GM12878 (cell line): ENCODE results near the gene ANKRD60. TPM values are rescaled to one million over a fixed set of nuclear protein-coding genes. Genes with fewer than 3 reads are reported as not detected.

Experiments
- ATAC-seq: fragments of 200-7000 bp; cut with Tn5 transposase; 3 replicates; pipeline ENCODE4 v1.9.1; 2020; ENCODE audit warnings: mild to moderate bottlenecking, moderate library complexity
- BruUV-seq: library from RNA; stranded (reverse); fragments of 400-500 nt; replicated peaks from 2 replicates; lab custom pipeline; 2021; lab: Mats Ljungman, UMichigan
- CTCF ChIA-PET: fragments of 300-600 bp; sonication (Branson Sonifier 250); formaldehyde crosslinking; extraction: SDS; loops from one replicate; lab custom pipeline; 2021; ENCODE audit warnings: inconsistent platforms; lab: Yijun Ruan, JAX
- POLR2A ChIA-PET: fragments of 350-600 bp; formaldehyde crosslinking; extraction: SDS; loops from one replicate; lab custom pipeline; 2021; ENCODE audit warnings: inconsistent platforms; lab: Charles Lee
- RAD21 ChIA-PET: fragments of 300-600 bp; sonication (Branson Sonifier 250); formaldehyde crosslinking; loops from one replicate; lab custom pipeline; 2023; ENCODE audit warnings: antibody characterized with exemption; ENCODE audit not compliant: unreplicated experiment; lab: Charles Lee
- SMC1A ChIA-PET: fragments of 300-600 bp; sonication (Branson Sonifier 250); formaldehyde crosslinking; loops from one replicate; lab custom pipeline; 2023; ENCODE audit not compliant: unreplicated experiment, uncharacterized antibody; lab: Charles Lee
- DNase-seq: peaks from one replicate; pipeline ENCODE4 v3.0.0-alpha.2; 2011; ENCODE audit warnings: low read depth, low spot score
- FAIRE-seq: peaks from 3 replicates; lab custom pipeline; 2011; peaks lifted over from hg19 to GRCh38; lab: Jason Lieb, UNC
- H2AFZ ChIP-seq: 2 replicates; pipeline ENCODE4 v1.6.0; 2011; ENCODE audit warnings: low read depth, low read length, control low read depth; ENCODE audit not compliant: control insufficient read depth
- H3K27ac ChIP-seq: 2 replicates; pipeline ENCODE4 v1.5.1; 2011; ENCODE audit warnings: control low read depth; ENCODE audit not compliant: control insufficient read depth, insufficient read depth
- H3K27me3 ChIP-seq, 2 experiments: replicated peaks in 1 of 2; 2 replicates each; pipeline versions ENCODE4 v1.6.0 to v1.6.1; 2011; ENCODE audit warnings: low read length in 1 of 2; ENCODE audit not compliant: control insufficient read depth in 2 of 2, insufficient read depth in 2 of 2
- H3K36me3 ChIP-seq, 2 experiments: 2 replicates each; pipeline ENCODE4 v1.5.1; 2011; ENCODE audit warnings: low read length in 1 of 2; ENCODE audit not compliant: control insufficient read depth in 2 of 2, insufficient read depth in 2 of 2
- H3K4me1 ChIP-seq: 2 replicates; pipeline ENCODE4 v1.6.1; 2011; ENCODE audit warnings: mild to moderate bottlenecking, low read length, moderate library complexity, mixed read lengths; ENCODE audit not compliant: control insufficient read depth, insufficient read depth
- H3K4me2 ChIP-seq: 2 replicates; pipeline ENCODE4 v1.6.0; 2011; ENCODE audit warnings: control low read depth; ENCODE audit not compliant: control insufficient read depth, insufficient read depth
- H3K4me3 ChIP-seq: fragments of 200-600 bp; sonication (generic); 2 replicates; pipeline ENCODE4 v1.5.1; 2016
- H3K79me2 ChIP-seq: 2 replicates; pipeline ENCODE4 v1.6.0; 2011; ENCODE audit warnings: low read length; ENCODE audit not compliant: control insufficient read depth, insufficient read depth
- H3K9ac ChIP-seq: 2 replicates; pipeline ENCODE4 v1.8.0; 2011; ENCODE audit warnings: low read length, control low read depth, mixed read lengths; ENCODE audit not compliant: control insufficient read depth, insufficient read depth
- H3K9me3 ChIP-seq: replicated peaks from 3 replicates; pipeline ENCODE4 v1.5.1; 2011; ENCODE audit warnings: mild to moderate bottlenecking, low read length; ENCODE audit not compliant: control insufficient read depth, insufficient read depth
- H4K20me1 ChIP-seq: 2 replicates; pipeline ENCODE4 v1.6.0; 2011; ENCODE audit not compliant: control insufficient read depth, insufficient read depth
- ETV6 ChIP-seq, 2 experiments: fragments of 450-650 bp in 1 of 2; IDR thresholded peaks in 1 of 2; conservative IDR thresholded peaks in 1 of 2; 2 replicates each; pipeline ENCODE4 v1.6.1; 2014; ENCODE audit warnings: antibody characterized with exemption in 1 of 2, borderline replicate concordance in 1 of 2, low read depth in 1 of 2, mild to moderate bottlenecking in 1 of 2, moderate library complexity in 1 of 2
- IKZF1 ChIP-seq: fragments of 450-650 bp; conservative IDR thresholded peaks from 2 replicates; pipeline ENCODE4 v1.6.1; 2017; ENCODE audit warnings: antibody characterized with exemption, mild to moderate bottlenecking
- RB1 ChIP-seq: fragments of 450-650 bp; formaldehyde crosslinking; IDR thresholded peaks from 2 replicates; pipeline ENCODE4 v1.6.1; 2017; ENCODE audit warnings: mild to moderate bottlenecking, borderline replicate concordance
- WGBS: methylation state at CpG from one replicate; pipeline ENCODE4 v1.1.6; 2016; ENCODE audit warnings: low lambda C conversion rate; ENCODE audit not compliant: insufficient replicate concordance, insufficient coverage; ENCODE audit errors: missing lambda C conversion rate; 5-methylcytosine and 5-hydroxymethylcytosine counted together
- in situ Hi-C: fragments of 300-500 bp; cut with MboI; formaldehyde crosslinking; loops from 9 replicates; pipeline ENCODE4 v1.14.3; 2018; ENCODE audit warnings: mixed read lengths
- intact Hi-C: fragments of 100-400 bp; cut with micrococcal nuclease; formaldehyde crosslinking; loops from one replicate; pipeline ENCODE4 v1.14.2; 2022; ENCODE audit not compliant: unreplicated experiment
- polyA plus RNA-seq, 11 experiments: library from polyadenylated mRNA; depleted of rRNA in 4 of 11; unstranded in 6 of 11; stranded (reverse) in 5 of 11; fragments of >200 nt; fragmentation: Nextera tagmentation in 4 of 11; fragmentation: Illumina TruSeq in 1 of 11; extraction: Ambion mirVana in 4 of 11; extraction: Trizol in 1 of 11; gene quantifications; 1 replicate in 1 of 11; 2 replicates in 10 of 11; pipeline versions ENCODE4 v1.2.1 to v1.2.3, GENCODE V29; 2011 to 2016; ENCODE audit warnings: inconsistent platforms in 2 of 11, missing spikeins in 2 of 11, low read depth in 1 of 11
- total RNA-seq, 4 experiments: library from RNA; depleted of rRNA in 3 of 4; stranded (reverse); fragments of >200 nt in 3 of 4; fragmentation: Illumina TruSeq in 1 of 4; extraction: Trizol in 1 of 4; gene quantifications; 2 replicates each; pipeline versions ENCODE4 v1.2.1 to v1.2.3, GENCODE V29; 2013 to 2021

Gene ANKRD60
- total and polyA plus RNA-seq, 10 of the 15 experiments (the other 5 are each of a cell fraction or from before 2014, with no cell fraction given), result not detected

GRCh38 chr20:58237318-58238132 lies 9.1 kb upstream of the ANKRD60 start:
- RAD21 ChIA-PET, result interaction anchor here (1.0 to 1.4 kb wide), 6 partner anchors 59 to 414 kb away, joined by 3 to 8 read pairs (median 3); partner anchors contain the start of genes STX16 and VAPB

More at GRCh38 chr20:58237318-58238132, 9.1 kb upstream of the ANKRD60 start:
- BruUV-seq, result no TSS peak
- CTCF ChIA-PET, result interaction anchor here (0.7 to 5.0 kb wide), 15 partner anchors 8 to 422 kb away, joined by 3 to 60 read pairs (median 3); partner anchors contain the start of gene STX16
- WGBS, result 32% methylated on average over 7 of the region's 7 CpGs
- no peak for DNase-seq
- Histone ChIP-seq H2AFZ (peak overlapping the region; percentile 18; the same call in 1 of the 2 replicates), H3K4me1 (no peaks in the 10 kb centered on the region; the same call in 1 of the 2 replicates), H3K9ac (peak overlapping the region; percentile 64; the same call in 1 of the 2 replicates), H4K20me1 (no peaks in the 10 kb centered on the region), H3K4me3 (peak overlapping the region; percentile 49; the same call in 1 of the 2 replicates), H3K36me3 (no peaks in the 10 kb centered on the region; a peak in 1 of 4 replicates), H3K79me2 (no peaks in the 10 kb centered on the region), H3K4me2 (peak overlapping the region; percentile 94)
- intact Hi-C loops, result loop anchor here (1.0 to 10.0 kb wide), 4 partner anchors 210 to 615 kb away; partner anchors contain the start of genes GNAS, GNAS-AS1 and NPEPL1
- SMC1A ChIA-PET, result interaction anchor here (0.6 to 3.2 kb wide), 13 partner anchors 9 to 468 kb away, joined by 3 to 27 read pairs (median 4); no protein-coding TSS in a partner anchor
- POLR2A ChIA-PET, result interaction anchor here (0.6 kb wide), 2 partner anchors 42 to 493 kb away, joined by 3 to 4 read pairs; no protein-coding TSS in a partner anchor
- TF ChIP-seq IKZF1 (0 out of 2 replicates have a peak, but pooled peaks have one; percentile 0), RB1 (no peak), ETV6 (conservative IDR thresholded peaks at IDR 0.05 in 1 of 2, IDR thresholded peaks at IDR 0.05 in 1 of 2; ENCODE audit: borderline replicate concordance in 1 of 2, low read depth in 1 of 2) (0 out of 4 replicates have a peak, but pooled peaks of 1 of the 2 experiments have one; percentile 1)
- TF ChIP-seq, all 136 proteins: peak for 2
- Histone ChIP-seq H3K27me3 (no peaks in the 10 kb centered on the region), H3K9me3 (no peaks in the 10 kb centered on the region), H3K27ac (no peak overlapping the region)
- FAIRE-seq (peak; percentile 69), ATAC-seq (no peak)
- in situ Hi-C loops, result loop anchor here (10.0 to 25.0 kb wide), 2 partner anchors 450 to 617 kb away; partner anchors contain the start of genes GNAS, GNAS-AS1 and NPEPL1
